Panc1 (cell line): Measurements from ENCODE around the gene ANKH. TPM values are rescaled to one million over a fixed set of nuclear protein-coding genes. Genes with fewer than 3 reads are reported as not detected.

Experiments used
- ATAC-seq: fragments of 200-7000 bp; cut with Tn5 transposase; 2 replicates; pipeline ENCODE4 v1.9.1; 2020; ENCODE audit warnings: mild to moderate bottlenecking, moderate library complexity
- BruUV-seq: library from RNA; stranded (reverse); fragments of 400-500 nt; replicated peaks from 2 replicates; lab custom pipeline; 2021; lab: Mats Ljungman, UMichigan
- CTCF ChIA-PET: fragments of 300-600 bp; sonication (Branson Sonifier 250); formaldehyde crosslinking; loops from one replicate; lab custom pipeline; 2022; ENCODE audit warnings: antibody characterized with exemption; lab: Charles Lee
- POLR2A ChIA-PET: fragments of 300-600 bp; sonication (Branson Sonifier 250); formaldehyde crosslinking; loops from one replicate; lab custom pipeline; 2022; ENCODE audit warnings: antibody characterized with exemption; lab: Charles Lee
- DNase-seq: peaks from one replicate; pipeline ENCODE4 v3.0.0-alpha.2; 2010; ENCODE audit warnings: low read depth, low spot score
- H3K27ac ChIP-seq: 2 replicates; pipeline ENCODE4 v1.5.1; 2011; ENCODE audit warnings: mild to moderate bottlenecking, low read length, inconsistent platforms
- H3K27me3 ChIP-seq: fragments of 200-500 bp; sonication (Bioruptor generic); 2 replicates; pipeline ENCODE4 v1.6.0; 2014; ENCODE audit warnings: low read length, inconsistent platforms; ENCODE audit not compliant: control insufficient read depth, insufficient read depth
- H3K36me3 ChIP-seq: fragments of 200-500 bp; sonication (Bioruptor generic); 2 replicates; pipeline ENCODE4 v1.5.1; 2014; ENCODE audit warnings: inconsistent platforms, mild to moderate bottlenecking, low read length, moderate library complexity; ENCODE audit not compliant: control insufficient read depth, insufficient read depth
- H3K4me1 ChIP-seq: 2 replicates; pipeline ENCODE4 v1.5.1; 2011; ENCODE audit warnings: inconsistent platforms, mild to moderate bottlenecking, low read length, moderate library complexity; ENCODE audit not compliant: control insufficient read depth, insufficient read depth
- H3K4me3 ChIP-seq, 2 experiments: 2 replicates each; pipeline ENCODE4 v1.5.1; 2011 to 2012; ENCODE audit warnings: low read depth in 2 of 2, low read length in 2 of 2, mild to moderate bottlenecking in 2 of 2, inconsistent platforms in 1 of 2, moderate library complexity in 1 of 2
- H3K9me3 ChIP-seq: fragments of 200-500 bp; sonication (Bioruptor generic); 2 replicates; pipeline ENCODE4 v1.5.1; 2014; ENCODE audit warnings: low read depth, mild to moderate bottlenecking, inconsistent platforms, low read length, moderate library complexity; ENCODE audit not compliant: control insufficient read depth, insufficient read depth
- POLR2AphosphoS5 ChIP-seq: IDR thresholded peaks from 2 replicates; pipeline ENCODE4 v1.6.1; 2012; ENCODE audit warnings: mild to moderate bottlenecking, low read depth, low read length, moderate library complexity
- SIN3A ChIP-seq: IDR thresholded peaks from 2 replicates; pipeline ENCODE4 v1.6.1; 2012; ENCODE audit warnings: low read depth, mild to moderate bottlenecking, low read length, moderate library complexity, borderline replicate concordance; ENCODE audit not compliant: insufficient read depth
- TCF7L2 ChIP-seq: IDR thresholded peaks from 2 replicates; pipeline ENCODE4 v1.6.1; 2011; ENCODE audit warnings: mild to moderate bottlenecking, low read depth, low read length, inconsistent platforms
- in situ Hi-C: cut with HindIII; loops from 2 replicates; pipeline ENCODE4 v1.10.0; 2016; ENCODE audit warnings: low sequenced_read_pairs, low pct_unique_long_range_greater_than_20kb
- intact Hi-C: fragments of 100-400 bp; cut with micrococcal nuclease; formaldehyde crosslinking; loops from one replicate; pipeline ENCODE4 v1.10.0; 2022; ENCODE audit not compliant: unreplicated experiment
- total RNA-seq: library from RNA; stranded (reverse); gene quantifications from one replicate; pipeline ENCODE4 v1.2.1, GENCODE V29; 2021; ENCODE audit not compliant: unreplicated experiment
- TF ChIP-seq, protein P1 (sequence below): fragments of 450-650 bp; IDR thresholded peaks from 2 replicates; pipeline ENCODE4 v1.5.1; 2017; ENCODE audit warnings: mild to moderate bottlenecking
- TF ChIP-seq, protein P2 (sequence below), 2 experiments: IDR thresholded peaks; 2 replicates each; pipeline ENCODE4 v1.6.1; 2011 to 2012; ENCODE audit warnings: low read depth in 2 of 2, control low read depth in 1 of 2, low read length in 1 of 2, mild to moderate bottlenecking in 1 of 2, moderate library complexity in 1 of 2; ENCODE audit not compliant: insufficient read depth in 1 of 2

ANKH gene
- total RNA-seq, 1 experiment from 2014 or later, result 11.2 TPM

DNA sequence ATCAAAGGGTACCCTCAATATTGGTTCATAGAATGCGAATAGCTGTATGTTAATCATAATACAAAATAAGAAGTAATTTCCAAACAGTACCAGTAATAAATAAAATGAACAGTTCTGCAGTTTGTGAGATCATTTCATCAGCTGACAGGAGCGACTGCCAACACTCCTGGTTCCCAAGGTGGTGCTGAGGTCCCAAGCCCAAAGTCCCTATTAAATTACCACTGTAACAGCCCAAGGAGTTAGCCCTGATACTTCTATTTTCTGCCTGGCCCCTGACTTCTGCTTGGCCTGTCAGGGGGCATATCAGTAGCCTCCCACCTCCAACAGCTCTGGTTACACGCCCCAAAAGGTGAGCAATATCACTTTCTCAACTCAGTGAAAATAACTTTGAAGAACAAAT, 47.1 kb downstream of the ANKH start:
- no peak overlapping the region for H3K4me3 ChIP-seq
- H3K36me3 ChIP-seq, result no peaks in the 10 kb centered on the region
- intact Hi-C loops (no loop called here), in situ Hi-C loops (no loop called here)
- H3K4me1 ChIP-seq, result no peaks in the 10 kb centered on the region
- no peak for ATAC-seq
- ChIA-PET CTCF (interaction anchor here (0.6 kb wide), 1 partner anchor 62 kb away, joined by 4 read pairs; no protein-coding TSS in a partner anchor), POLR2A (no interaction called here)
- H3K27me3 ChIP-seq, result no peaks in the 10 kb centered on the region
- BruUV-seq, result no TSS peak
- H3K9me3 ChIP-seq, result no peaks in the 10 kb centered on the region
- DNase-seq, result no peak
- no peak overlapping the region for H3K27ac ChIP-seq
- TF ChIP-seq POLR2AphosphoS5 (no peak), TCF7L2 (no peak), SIN3A (no peak)
- TF ChIP-seq, protein P1, sequence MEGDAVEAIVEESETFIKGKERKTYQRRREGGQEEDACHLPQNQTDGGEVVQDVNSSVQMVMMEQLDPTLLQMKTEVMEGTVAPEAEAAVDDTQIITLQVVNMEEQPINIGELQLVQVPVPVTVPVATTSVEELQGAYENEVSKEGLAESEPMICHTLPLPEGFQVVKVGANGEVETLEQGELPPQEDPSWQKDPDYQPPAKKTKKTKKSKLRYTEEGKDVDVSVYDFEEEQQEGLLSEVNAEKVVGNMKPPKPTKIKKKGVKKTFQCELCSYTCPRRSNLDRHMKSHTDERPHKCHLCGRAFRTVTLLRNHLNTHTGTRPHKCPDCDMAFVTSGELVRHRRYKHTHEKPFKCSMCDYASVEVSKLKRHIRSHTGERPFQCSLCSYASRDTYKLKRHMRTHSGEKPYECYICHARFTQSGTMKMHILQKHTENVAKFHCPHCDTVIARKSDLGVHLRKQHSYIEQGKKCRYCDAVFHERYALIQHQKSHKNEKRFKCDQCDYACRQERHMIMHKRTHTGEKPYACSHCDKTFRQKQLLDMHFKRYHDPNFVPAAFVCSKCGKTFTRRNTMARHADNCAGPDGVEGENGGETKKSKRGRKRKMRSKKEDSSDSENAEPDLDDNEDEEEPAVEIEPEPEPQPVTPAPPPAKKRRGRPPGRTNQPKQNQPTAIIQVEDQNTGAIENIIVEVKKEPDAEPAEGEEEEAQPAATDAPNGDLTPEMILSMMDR, result no peak
- TF ChIP-seq, protein P2, sequence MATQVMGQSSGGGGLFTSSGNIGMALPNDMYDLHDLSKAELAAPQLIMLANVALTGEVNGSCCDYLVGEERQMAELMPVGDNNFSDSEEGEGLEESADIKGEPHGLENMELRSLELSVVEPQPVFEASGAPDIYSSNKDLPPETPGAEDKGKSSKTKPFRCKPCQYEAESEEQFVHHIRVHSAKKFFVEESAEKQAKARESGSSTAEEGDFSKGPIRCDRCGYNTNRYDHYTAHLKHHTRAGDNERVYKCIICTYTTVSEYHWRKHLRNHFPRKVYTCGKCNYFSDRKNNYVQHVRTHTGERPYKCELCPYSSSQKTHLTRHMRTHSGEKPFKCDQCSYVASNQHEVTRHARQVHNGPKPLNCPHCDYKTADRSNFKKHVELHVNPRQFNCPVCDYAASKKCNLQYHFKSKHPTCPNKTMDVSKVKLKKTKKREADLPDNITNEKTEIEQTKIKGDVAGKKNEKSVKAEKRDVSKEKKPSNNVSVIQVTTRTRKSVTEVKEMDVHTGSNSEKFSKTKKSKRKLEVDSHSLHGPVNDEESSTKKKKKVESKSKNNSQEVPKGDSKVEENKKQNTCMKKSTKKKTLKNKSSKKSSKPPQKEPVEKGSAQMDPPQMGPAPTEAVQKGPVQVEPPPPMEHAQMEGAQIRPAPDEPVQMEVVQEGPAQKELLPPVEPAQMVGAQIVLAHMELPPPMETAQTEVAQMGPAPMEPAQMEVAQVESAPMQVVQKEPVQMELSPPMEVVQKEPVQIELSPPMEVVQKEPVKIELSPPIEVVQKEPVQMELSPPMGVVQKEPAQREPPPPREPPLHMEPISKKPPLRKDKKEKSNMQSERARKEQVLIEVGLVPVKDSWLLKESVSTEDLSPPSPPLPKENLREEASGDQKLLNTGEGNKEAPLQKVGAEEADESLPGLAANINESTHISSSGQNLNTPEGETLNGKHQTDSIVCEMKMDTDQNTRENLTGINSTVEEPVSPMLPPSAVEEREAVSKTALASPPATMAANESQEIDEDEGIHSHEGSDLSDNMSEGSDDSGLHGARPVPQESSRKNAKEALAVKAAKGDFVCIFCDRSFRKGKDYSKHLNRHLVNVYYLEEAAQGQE (IDR thresholded peaks at IDR 0.05; ENCODE audit: insufficient read depth in 1 of 2, low read depth in 2 of 2, low read length in 1 of 2), result no peak

DNA sequence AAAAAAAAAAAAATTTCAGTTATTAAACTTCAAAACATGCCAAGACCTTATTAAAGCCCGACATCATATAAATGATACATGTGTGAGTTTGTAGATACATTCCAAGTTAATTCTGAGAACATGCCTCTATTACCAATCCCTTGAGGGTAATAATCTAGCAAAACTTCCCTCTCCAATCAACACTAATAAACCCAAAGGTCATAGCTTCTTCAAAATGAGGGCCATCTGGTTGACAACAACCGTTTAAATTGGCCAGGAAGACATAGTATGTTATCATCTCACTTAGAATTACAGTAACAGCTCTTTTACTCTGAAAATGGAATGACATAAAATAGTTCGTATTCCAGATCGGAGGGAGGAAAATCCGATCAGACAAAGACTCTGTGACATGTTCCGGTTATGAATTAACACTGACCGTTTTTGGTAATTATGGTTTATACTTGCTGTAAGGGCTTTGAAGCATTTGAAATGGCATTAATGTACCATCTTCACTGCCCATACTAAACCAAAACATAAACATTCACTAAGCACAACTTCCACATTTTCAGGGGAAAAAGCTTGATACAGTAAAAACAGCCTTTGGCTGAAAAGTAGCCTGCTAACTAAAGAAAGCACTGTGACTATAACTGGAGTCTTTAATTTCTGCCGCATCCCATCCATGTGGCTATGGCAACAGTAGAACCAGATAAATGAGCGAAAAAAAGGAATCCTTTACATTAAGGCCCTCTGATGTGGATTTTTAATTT, 50.3 kb downstream of the ANKH start:
- intact Hi-C loops, result no loop called here
- no peaks in the 10 kb centered on the region for H3K27me3 ChIP-seq
- TF ChIP-seq, protein P1, result no peak
- no peak for TF ChIP-seq TCF7L2
- ATAC-seq (no peak), DNase-seq (no peak)
- in situ Hi-C loops, result no loop called here
- BruUV-seq, result no TSS peak
- H3K9me3 ChIP-seq, result no peaks in the 10 kb centered on the region
- H3K4me3 ChIP-seq, result no peak overlapping the region
- CTCF ChIA-PET, result no interaction called here
- H3K36me3 ChIP-seq, result no peaks in the 10 kb centered on the region
- no peak overlapping the region for H3K27ac ChIP-seq
- no peaks in the 10 kb centered on the region for H3K4me1 ChIP-seq
- POLR2A ChIA-PET, result no interaction called here
